LNCaP clone FGC (cell line): ENCODE data around the gene ZNF317.

Experiments used
- DNase-seq: peaks from one replicate; pipeline ENCODE4 v3.0.0-alpha.2; 2011; ENCODE audit warnings: low read depth
- H3K4me3 ChIP-seq: 2 replicates; pipeline ENCODE4 v1.5.1; 2011; ENCODE audit warnings: mild to moderate bottlenecking, low read depth, low read length, control low read depth
- CTCF ChIP-seq: IDR thresholded peaks from 2 replicates; pipeline ENCODE4 v1.5.1; 2012; ENCODE audit warnings: mild to moderate bottlenecking; ENCODE audit not compliant: control insufficient read depth, insufficient read depth; ENCODE audit errors: extremely low read depth

ZNF317 gene

GRCh38 chr19:9140159-9140874 lies at the start of gene ZNF317:
Gene ZNF317 (plus strand): TSS chr19:9140397. CDS start chr19:9156017, 15,620 bp downstream.
- no peak for TF ChIP-seq CTCF
- peak within 1 kb of the TSS; percentile 88 for H3K4me3 ChIP-seq
- DNase-seq: peak; percentile 73

DNA sequence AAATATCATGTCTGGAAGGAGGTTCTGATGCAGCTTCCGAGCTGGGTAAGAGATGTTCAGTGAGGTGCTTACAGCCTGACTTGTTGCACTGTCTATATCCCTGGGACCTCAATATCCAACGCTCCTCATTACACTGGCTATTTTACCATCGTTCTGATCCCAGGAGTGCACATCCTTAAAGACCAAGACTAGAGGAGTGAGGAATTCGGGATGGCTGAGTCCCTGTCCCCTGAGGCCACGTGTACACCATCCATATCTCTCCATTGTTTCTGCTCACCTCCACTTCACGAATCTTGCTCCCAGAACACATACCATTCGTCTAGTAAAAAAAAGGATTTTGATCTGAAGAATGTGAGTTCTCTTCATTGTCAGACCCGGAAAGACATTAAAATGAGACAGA lies 32.8 kb upstream of the ZNF317 start, which contains the start of gene OR7G2:
OR7G2 (minus strand) TSS at position 101 of the 400 bp plus-strand sequence. CDS start 4,232 bp downstream, outside the sequence.
- no peak for DNase-seq
- no peak within 1 kb of the TSS for H3K4me3 ChIP-seq
- no peak for TF ChIP-seq CTCF

DNA sequence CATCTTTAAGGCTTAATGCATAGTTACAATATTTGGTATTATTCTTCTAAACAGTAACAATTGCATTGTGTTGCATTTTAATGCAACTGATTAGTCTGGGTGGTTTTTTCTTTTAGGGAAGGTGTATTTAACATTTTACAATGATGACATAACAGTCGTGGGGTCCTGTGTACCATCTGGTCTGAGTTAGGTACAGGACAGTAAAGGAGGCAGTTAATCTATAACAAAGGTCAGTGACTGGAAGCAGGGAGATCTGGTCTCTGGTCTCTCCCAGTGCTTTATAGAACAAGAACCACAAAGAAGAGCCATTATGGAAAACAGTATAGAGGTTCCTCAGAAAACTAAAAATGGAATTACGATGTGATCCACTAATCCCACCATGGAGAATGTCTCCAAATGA lies 30.2 kb upstream of the ZNF317 start:
- no peak for DNase-seq
- H3K4me3 ChIP-seq: no peak overlapping the region
- no peak for TF ChIP-seq CTCF

DNA sequence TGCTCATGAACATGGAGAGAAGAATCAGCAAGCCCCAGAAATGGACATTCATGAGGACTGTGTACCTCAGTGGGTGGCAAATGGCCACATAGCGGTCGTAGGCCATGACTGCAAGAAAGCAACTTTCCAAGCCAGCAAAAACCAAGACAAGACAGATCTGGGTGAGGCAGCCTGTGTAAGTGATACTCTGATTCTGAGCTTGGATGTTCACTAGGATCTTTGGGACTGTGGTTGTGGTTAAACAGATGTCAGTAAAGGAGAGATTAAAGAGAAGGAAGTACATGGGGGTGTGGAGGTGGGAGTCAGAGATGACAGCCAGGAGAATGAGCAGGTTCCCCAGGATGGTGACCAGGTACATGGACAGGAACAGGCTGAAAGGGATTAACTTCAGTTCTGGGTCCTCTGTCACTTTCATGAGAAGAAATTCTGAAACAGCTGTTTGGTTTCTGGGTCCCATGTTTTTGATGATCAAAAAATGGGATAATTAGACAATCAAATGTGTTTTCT lies 24.8 kb upstream of the ZNF317 start, which contains the start of gene OR7G1:
OR7G1 (minus strand) TSS at position 457 of the 507 bp plus-strand sequence; CDS start at position 457, 0 bp downstream.
- H3K4me3 ChIP-seq: no peak within 1 kb of the TSS
- no peak for TF ChIP-seq CTCF
- DNase-seq: no peak

DNA sequence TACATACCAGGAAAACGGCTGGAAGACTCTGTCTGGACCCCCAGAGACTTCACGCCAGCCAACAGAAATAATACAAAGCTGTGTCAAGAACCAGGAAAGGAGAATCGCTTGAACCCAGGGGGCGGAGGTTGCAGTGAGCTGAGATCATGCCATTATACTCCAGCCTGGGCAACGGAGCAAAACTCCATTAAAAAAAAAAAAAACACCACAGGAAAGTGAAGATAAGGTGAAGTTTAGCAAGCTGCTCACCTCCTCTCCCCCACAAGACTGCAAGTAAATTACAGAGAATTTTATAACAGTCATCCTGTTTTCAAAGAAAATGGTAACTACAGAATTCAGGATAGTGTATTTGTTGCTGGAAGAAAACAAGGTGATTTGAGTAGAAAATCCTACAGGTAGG lies 23.6 kb upstream of the ZNF317 start:
- H3K4me3 ChIP-seq: no peak overlapping the region
- TF ChIP-seq CTCF: no peak
- no peak for DNase-seq

GRCh38 chr19:9126900-9127405 lies 13.2 kb upstream of the ZNF317 start, which contains the start of gene OR7G3:
Gene OR7G3 (minus strand): TSS chr19:9126950. CDS start chr19:9126950, 0 bp downstream.
- TF ChIP-seq CTCF: no peak

GRCh38 chr19:9128171-9128570 lies 12.0 kb upstream of the ZNF317 start:
- DNase-seq: no peak
- no peak overlapping the region for H3K4me3 ChIP-seq
- TF ChIP-seq CTCF: no peak

More at GRCh38 chr19:9126900-9127405, 13.2 kb upstream of the ZNF317 start, which contains the start of gene OR7G3:
- H3K4me3 ChIP-seq: no peak within 1 kb of the TSS
- DNase-seq: no peak
